Stimulated activated CD8-positive, alpha-beta memory T cell treated with anti-CD3 and anti-CD28 coated beads, Interleukin-15, amount 100 ng/mL, for 1 hour (primary cell): ENCODE measurements around the gene PARG.
"Not testable (repeated sequence)": the region's sequence is repeated elsewhere in the genome, so short reads cannot be mapped to it uniquely, and the experiment has no call there.

Source experiments
- DNase-seq: peaks from one replicate; pipeline ENCODE4 v3.0.0-alpha.2; 2020; ENCODE audit warnings: low read depth

The PARG gene

DNA sequence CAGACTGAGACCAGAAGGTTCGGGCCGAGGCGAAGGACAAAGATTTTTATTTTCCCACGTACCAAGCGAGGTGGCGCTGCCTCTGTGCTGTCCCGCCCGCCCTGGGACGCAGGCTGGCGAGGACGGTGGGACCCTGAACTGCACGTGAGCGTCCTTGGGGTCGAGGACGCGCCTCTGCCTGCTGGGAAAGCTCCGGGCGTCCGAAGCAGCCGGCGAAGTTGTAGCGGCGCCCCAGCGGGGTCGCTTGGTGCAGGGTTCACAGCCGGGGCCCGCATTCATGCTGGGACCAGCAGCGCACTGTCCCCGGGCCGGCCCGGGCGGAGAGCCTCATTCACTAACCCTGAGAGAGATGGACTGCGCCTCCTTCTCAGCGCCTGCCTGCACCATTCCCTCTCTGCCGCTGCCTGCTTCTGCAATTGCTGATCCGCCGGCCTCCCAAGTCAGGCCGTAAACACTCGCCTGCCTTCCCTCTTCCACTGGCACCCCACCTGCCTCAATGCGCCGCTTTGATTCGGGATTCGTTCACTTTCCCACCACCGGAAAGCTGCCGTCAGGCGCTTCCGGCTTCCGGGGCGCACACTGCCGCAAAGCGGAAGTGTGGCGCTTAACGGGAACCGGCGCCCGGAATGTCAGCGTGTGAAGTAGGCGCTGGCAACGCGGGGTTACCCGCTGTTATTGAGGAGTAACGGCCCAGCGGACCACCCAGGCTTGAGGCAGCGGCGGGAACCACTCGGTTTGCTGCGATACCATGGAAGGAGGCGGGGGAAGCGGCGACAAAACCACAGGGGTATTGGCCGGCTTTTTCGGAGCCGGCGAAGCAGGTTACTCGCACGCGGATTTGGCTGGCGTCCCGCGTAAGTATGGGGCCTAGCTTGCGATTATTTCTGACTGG is at the start of gene PARG, which contains the start of gene TIMM23B:
Gene PARG (minus strand): TSS at position 581 of the 892 bp plus-strand sequence. CDS start 302 bp downstream, at position 279.
Gene TIMM23B (plus strand): TSS at position 607 of the 892 bp plus-strand sequence. CDS start 142 bp downstream, at position 749.
- DNase-seq = peak; percentile 53

DNA sequence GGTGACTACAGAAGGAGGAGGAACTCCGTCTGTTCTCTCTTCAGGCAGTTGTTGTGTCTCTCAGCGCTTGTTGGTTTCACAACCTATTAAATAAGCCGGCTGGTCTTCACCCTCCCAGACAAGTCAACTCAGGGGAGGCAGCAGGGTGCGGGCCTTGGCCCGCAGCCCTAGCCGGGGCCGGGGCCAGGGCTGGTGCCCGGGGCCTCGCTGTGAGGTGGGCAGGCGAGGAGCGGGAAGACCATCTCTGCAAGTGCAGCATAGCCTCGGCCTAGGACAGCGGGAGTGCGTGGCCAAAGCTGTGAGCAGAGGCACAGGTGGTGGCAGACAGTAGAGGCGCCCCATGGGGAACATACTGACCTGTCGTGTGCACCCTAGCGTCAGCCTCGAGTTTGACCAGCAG is 46.5 kb upstream of the PARG start, which contains the start of gene AGAP6:
Gene AGAP6 (plus strand): TSS at position 31 of the 400 bp plus-strand sequence. CDS start 310 bp downstream, at position 341.
- DNase-seq = not testable (repeated sequence)

DNA sequence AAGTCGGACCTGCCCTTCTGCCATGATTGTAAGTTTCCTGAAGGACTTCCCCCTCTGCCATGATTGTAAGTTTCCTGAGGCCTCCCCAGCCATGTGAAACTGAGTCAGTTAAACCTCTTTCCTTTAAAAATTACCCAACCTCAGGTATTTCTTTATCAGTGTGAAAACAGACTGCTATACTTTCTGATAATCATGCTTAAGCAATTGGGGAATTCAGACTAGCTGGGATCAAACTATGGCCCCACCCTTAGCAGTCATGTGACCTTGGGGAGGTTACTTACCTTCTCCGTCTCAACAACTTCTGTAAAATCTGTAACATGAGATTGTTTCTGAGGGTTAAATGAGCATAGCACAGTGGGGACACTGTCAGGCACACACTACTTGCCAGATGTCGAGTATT is 45.4 kb upstream of the PARG start:
- not testable (repeated sequence) for DNase-seq

DNA sequence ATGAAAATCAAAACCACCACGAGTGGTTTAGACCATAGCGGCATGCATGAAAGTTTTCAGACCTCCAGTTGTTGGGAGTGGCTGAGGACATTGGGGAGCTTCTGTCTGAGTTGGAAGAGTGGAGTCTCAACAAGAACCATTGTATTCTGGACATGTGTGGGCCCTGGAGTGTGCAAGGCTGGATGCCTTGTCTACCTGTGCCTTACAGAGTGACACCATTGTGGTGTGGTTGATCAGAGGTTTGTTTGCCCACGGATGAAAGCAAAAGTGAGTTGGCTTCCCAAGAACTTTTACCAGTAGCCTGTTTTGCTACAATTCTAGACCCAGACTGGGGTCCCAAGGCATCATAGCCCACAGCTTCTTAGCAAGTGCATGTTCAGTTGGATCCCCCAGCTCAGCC is 35.9 kb upstream of the PARG start:
- DNase-seq = not testable (repeated sequence)

- DNase-seq = not testable (repeated sequence)
Observed at GRCh38 chr10:49972094-49972493, 30.3 kb upstream of the PARG start.

- not testable (repeated sequence) for DNase-seq
Observed at GRCh38 chr10:49971466-49971865, 29.6 kb upstream of the PARG start.

GRCh38 chr10:49970331-49970857 is 28.6 kb upstream of the PARG start:
- not testable (repeated sequence) for DNase-seq

GRCh38 chr10:49953122-49953521 is 11.3 kb upstream of the PARG start:
- DNase-seq = not testable (repeated sequence)

DNA sequence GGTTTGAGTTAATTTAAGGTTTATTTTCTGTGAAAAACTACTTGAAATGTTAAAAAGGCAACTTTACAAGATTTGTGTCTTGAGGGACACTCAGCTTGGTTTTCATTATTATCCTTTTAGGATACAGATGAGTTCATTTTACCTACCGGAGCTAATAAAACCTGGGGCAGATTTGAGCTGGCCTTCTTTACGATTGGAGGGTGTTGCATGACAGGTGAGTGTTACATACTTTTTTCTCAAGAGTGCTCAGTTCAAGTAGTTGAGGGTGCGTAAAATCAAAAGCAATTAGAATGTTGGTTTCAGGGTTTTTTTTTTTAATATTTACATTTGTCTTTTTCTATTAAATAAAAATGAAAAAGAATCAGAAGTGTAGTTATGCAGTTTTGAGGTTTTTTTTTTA is 10.2 kb upstream of the PARG start:
- not testable (repeated sequence) for DNase-seq

DNA sequence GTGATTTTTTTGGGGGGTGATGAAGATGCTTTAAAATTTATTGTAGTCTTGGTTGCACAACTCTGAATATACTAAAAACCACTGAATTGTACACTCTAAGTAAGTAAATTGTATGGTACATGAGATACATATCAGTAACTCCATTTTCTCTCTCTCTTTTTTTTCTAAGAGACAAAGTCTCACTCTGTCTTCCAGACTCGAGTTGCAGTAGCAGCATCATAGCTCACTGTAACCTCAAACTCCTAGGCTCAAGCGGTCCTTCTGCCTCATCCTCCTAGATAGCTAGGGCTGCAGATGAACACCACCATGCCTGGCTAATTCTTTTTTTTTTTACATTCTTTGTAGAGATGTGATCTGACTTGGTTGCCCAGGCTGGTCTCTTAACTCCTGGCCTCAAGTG is 6.9 kb upstream of the PARG start:
- DNase-seq = not testable (repeated sequence)

DNA sequence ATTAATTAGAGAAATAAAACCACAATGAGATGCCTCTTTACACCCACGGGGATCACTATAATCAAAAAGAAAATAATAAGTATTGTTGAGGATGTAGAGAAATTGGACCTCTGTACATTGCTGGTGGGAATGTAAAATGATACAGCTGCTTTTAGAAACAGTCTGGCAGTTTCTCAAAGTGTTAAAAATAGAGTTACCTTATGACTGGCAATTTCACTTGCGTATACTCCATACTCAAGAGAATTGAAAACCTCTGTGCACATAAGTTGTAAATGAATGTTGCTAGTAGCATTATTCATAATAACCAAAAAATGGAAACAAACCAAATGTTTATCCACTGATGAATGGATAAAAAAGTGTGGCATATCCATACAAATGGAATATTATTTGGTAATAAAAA is 6.3 kb upstream of the PARG start:
- DNase-seq = not testable (repeated sequence)

GRCh38 chr10:49943607-49944006 is 1.8 kb upstream of the PARG start:
- not testable (repeated sequence) for DNase-seq

- DNase-seq = not testable (repeated sequence)
Observed at GRCh38 chr10:49942339-49942705, 495 bp upstream of the PARG start.

DNA sequence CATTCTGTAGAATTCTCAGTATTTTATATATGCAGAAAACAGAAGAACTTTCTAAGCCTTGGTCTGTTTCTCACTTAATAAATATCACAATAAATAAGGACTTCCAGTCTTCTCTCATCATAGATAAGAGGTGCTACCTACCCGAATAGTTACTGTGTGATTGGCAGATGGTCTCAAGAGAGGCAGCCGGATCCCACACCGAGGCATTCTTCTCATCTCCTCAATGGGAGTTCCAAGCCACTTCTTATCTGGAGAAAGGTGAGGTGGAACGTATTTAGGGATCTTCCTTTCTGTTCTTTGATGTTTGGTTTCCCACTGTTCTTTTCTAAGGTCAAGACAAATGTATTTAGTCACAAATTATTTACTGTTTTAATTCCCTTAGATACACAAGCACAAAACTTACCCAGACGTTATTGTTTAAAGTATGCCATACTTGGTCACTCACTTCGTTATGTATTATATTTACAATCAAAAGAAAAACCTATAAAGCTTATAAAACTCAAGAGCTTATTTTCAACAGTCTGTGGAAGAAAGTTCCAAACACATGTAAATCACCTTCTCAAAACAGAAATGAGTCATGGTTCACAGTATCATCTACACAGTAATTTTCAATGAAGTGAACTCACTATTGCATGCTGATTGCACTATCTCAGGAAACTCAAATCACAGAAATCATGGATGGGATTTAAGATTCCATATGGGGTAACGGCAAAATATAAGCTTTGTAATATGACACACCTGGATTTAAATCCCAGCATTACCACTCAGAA is 9.7 kb downstream of the PARG start:
- DNase-seq = not testable (repeated sequence)

- not testable (repeated sequence) for DNase-seq
Observed at GRCh38 chr10:49931276-49931675, 10.6 kb downstream of the PARG start.

GRCh38 chr10:49923572-49923971 is 18.3 kb downstream of the PARG start:
- not testable (repeated sequence) for DNase-seq

DNA sequence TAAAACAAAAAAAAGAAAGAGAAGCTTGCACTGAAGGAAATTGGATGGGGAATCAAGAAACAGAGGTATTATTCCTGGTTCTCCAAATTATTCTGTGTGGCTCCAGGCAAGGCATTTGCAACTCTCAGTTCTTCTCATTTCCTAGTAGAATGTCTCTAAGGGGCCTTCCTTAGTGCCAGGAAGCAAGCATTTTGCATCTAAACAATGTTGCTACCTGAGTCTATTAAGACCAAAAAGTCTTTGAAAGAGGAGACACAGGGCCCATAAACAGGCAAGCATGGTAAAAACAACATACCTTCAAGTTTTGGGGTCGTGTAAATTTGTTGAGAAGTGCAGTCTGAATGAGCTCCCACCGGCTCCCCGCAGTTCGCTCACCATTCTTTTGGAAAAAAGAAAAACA is 19.8 kb downstream of the PARG start:
- not testable (repeated sequence) for DNase-seq

DNA sequence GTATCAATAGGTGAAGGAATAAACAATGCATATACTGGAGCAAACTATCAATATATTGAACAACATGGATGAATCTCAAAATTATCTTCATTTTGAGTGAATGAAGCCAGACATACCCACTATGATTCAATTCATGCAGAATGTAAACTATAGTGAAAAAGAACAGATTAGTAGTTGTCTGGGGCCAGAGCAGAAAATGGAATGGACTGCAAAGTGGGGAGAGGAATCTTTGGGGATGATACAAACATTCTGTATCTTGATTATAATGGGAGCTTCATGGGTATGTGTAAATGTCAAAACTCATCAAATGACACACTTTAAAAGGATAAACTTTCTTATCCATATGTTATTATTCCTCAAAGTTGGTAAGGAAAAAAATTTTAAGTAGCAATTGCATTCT is 23.9 kb downstream of the PARG start:
- DNase-seq = not testable (repeated sequence)

DNA sequence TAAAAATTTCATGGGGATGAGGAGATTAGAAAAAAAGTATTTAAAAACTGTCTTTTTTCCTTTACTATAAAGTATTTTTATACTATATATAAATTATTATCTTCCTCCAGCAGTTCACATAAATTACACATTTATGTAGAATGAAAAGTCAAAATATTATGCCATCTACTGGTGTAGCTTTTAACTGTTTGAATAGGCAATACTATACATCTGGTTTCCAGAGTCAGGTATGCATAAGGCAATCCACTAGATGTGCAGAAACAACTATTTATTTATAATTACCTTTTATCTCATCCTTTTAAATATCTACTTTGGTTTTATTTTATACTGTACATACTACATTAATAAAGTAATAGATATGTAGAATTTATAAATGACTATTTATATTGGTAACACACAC is 25.4 kb downstream of the PARG start:
- not testable (repeated sequence) for DNase-seq

- not testable (repeated sequence) for DNase-seq
Observed at GRCh38 chr10:49910295-49910694, 31.5 kb downstream of the PARG start.

DNA sequence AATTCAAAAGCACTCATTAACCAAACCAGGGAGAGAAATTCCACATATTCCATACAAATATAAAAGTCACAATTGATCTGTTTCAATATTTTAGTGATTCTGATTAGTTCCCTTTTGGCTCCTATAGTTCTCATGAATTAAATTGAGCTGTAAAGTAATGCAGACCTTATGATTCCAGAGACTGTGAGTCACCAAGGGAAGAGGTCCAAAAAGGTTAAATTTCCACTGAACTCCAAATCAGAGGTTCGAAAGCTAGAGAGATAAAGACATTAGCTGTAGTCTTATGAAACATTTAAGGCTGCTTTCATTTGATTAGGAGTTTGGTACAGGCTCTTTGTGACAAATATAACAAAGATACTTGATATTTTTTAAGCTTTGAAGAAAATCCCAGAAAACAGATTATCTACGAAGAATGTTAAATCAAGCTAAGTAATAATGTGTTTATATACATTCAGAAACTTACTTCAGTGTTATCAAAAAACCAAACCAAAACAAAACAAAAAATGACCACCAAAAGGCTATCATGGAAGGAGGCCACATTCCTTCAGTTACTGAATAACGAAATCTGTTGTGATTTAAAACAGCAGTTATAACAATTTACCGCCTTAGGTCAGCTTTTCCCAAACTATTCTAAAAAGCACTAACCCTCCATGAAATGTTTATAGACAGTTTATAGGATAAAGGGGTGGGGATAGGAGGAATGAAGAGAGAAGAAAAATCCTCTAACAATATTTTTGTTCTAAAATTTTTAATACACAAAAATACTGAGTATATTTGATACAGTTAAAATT is 33.3 kb downstream of the PARG start:
- DNase-seq = not testable (repeated sequence)
